HTERT RPE-1 (cell line): Measurements from ENCODE around the gene PAIP1.
"Not testable (repeated sequence)": the region's sequence is repeated elsewhere in the genome, so short reads cannot be mapped to it uniquely, and the experiment has no call there.

Experiments used
- in situ Hi-C: fragments of 300-500 bp; cut with MboI; formaldehyde crosslinking; loops from 4 replicates; pipeline ENCODE4 v1.14.3; 2020; ENCODE audit warnings: low sequenced_read_pairs

The PAIP1 gene

GRCh38 chr5:43523662-43524072, 33.2 kb downstream of the PAIP1 start:
- in situ Hi-C loops, result no loop called here

DNA sequence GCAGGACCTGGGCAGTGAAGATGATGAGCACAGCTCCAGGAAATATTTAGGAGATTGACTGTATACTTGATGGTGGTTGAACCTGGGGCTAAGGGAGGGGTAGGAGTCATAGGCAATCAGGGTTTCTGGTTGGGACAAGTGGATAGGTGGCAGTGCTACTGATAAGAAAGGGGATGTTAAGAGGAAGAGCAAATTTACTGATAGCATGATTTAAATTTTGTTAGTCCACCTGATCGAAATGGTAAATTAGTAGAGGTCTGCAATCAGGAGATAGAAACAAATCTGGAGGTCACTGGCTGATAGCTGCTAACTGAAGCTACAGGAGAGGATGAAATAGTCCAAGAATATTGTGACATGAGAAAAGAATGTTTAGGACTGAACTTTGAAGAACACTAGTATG, 36.3 kb downstream of the PAIP1 start:
- in situ Hi-C loops, result no loop called here

DNA sequence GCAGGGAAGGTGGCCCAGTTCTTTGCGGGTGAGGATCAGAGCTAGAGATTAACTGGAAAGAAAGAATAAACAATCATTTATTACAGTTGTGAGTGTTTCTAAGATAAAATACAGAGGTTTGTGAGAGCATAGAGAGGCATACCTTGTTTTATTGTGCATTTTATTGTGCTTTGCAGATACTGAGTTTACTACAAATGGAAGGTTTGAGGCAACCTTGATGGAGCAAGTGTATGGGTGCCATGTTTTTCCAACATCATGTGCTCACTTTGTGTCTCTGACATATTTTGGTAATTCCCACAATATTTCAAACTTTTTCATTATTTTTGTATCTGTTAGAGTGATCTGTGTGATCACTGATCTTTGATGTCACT, 41.2 kb downstream of the PAIP1 start:
- in situ Hi-C loops, result no loop called here

GRCh38 chr5:43514816-43515677, 41.8 kb downstream of the PAIP1 start, which contains the start of gene C5orf34:
Gene C5orf34, minus strand, starts transcription at chr5:43515148. Its CDS starts 5,809 bp downstream, at chr5:43509339.
- in situ Hi-C loops, result no loop called here

DNA sequence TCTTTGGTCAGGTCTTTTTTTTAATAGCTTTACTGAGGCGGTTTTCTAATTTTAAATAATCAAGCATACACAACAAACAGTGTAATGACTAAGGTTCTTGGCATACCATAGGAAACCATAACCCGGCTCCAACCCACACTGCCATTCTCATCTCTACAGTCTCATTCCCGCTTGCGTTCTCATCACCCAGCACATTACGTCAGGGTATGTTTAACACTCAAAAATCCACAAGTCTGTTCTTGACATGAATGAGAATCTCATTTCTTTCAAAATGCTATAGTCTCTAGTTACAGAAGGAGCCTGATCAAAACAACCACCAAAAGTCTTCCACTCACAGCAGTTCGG, 42.4 kb downstream of the PAIP1 start:
- in situ Hi-C loops, result no loop called here

DNA sequence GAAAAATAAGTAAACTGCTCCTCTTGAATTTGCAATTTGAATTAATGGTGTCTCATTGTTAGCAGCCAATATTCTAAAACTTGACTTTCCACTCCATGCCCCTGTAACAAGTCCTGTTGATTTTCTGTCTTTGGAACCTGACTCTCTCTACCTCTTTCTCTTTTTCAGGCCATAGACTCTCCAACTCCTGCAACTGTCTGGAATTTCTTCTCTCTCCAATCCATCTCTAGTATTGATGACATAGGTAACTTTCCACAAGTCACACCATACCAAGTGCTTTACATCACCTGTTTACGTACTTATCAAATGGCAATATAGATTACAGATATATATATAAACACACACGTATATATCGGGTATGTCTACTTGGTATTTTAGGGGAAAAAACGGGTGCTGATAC, 42.9 kb downstream of the PAIP1 start:
- in situ Hi-C loops, result no loop called here

GRCh38 chr5:43511062-43511461, 45.8 kb downstream of the PAIP1 start:
- in situ Hi-C loops, result not testable (repeated sequence)

- in situ Hi-C loops, result no loop called here
These were observed 58.3 kb downstream of the PAIP1 start for GRCh38 chr5:43498581-43498980.

DNA sequence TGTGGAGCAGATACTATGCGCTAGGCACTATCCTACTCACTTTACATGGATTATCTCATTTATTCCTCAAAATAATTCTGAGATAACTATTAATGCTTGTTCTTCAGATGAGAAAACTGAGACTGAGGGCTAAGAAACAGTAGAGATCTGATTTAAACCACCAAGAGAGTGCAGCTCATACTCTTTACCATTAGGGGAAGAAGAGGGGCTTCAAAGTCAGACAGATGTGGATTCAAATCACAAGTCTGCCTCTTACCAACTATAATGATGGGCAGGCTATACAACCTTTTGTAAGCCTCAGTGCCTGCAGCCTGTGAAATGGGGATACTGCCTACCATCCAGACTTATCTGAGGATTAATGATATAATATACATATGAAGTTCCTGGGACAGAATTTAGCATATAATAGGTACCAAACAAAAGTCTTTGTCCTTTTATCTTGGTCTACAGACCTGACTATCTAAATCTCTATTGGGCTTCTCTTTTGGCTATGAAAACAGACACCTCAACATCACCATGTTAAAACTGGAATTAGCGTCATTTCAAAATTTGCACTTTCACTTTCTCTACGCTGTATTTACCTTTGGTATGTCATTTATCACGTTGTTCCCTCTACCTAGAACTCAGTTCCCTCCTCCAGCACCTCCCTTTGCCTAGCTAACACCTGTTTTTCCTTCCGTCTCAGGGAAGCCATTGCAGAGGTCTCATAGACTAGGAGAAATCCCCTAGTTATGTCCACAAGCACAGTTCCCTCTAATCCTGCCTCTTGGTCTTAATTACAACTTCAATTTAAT, 59.4 kb downstream of the PAIP1 start:
- in situ Hi-C loops, result no loop called here

- in situ Hi-C loops, result no loop called here
These were observed 65.6 kb downstream of the PAIP1 start for GRCh38 chr5:43491326-43491725.

- in situ Hi-C loops, result no loop called here
These were observed 70.5 kb downstream of the PAIP1 start for GRCh38 chr5:43486353-43486752.

- in situ Hi-C loops, result no loop called here
These were observed 71.5 kb downstream of the PAIP1 start for GRCh38 chr5:43485406-43485805.

DNA sequence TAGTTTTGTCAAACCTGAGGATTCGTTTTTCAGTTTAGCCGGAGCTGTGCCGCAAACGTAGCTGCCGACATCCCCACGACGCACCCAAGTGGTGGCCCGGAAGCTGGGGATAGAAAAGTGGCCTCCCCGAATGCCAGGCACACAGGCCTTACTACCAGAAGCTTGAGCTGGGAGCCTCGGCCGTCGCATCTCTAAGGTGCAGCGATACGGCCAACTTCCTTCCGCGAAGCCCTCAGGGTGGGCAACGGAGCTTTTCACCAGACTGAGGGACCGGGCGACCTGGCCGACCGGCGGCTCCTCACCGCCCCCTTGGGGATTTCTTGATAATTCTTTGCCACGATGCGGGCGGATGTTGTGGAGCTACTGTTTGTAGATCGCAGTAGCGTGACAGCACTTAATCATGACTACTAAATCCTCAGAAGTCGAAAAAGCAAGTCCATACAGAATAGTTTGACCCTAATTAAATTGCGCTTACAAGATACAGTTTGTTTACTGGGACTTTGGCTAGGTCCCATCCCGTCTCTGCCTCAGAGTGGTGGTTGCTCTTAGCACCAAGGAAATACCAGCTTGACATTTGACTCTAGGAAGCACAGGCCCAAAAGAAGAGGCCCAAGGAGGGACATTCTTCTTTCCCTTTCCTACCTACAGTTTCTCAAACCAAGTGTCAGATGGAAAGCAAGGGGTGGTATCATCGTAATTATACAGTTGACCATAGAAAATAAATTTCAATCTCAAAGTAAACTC, 72.6 kb downstream of the PAIP1 start:
- in situ Hi-C loops, result no loop called here

- in situ Hi-C loops, result no loop called here
These were observed 73.4 kb downstream of the PAIP1 start, which contains the start of gene TMEM267 for GRCh38 chr5:43483298-43484105. Gene TMEM267, minus strand, starts transcription at chr5:43483865. Its CDS starts 29,896 bp downstream, at chr5:43453969.

GRCh38 chr5:43482490-43483297, 74.2 kb downstream of the PAIP1 start:
- in situ Hi-C loops, result no loop called here
